Adrenal gland (tissue), 12 donors: ENCODE measurements around the gene ADGRF1. TPM values are rescaled to one million over a fixed set of nuclear protein-coding genes. Genes with fewer than 3 reads are reported as not detected.
A peak's percentile ranks its signal among the peaks of the same experiment; 100 is the strongest.
"Not testable (repeated sequence)": the region's sequence is repeated elsewhere in the genome, so short reads cannot be mapped to it uniquely, and the experiment has no call there.

Experiments used
- DNase-seq, 7 donors: peaks; one replicate each; pipeline ENCODE4 v3.0.0-alpha.2; 2019 to 2020
- H3K27ac ChIP-seq, 5 donors: fragments of 200-600 bp; sonication (generic) in 4 of 5; 1 replicate in 3 of 5; 2 replicates in 2 of 5; pipeline versions ENCODE4 v1.5.1 to v1.8.0; 2016 to 2020; ENCODE audit warnings: mild to moderate bottlenecking in 1 of 5
- H3K27me3 ChIP-seq: fragments of 200-600 bp; 2 replicates; pipeline ENCODE4 v1.8.0; 2021
- H3K36me3 ChIP-seq, 2 donors: fragments of 200-600 bp; replicated peaks in 1 of 2; 1 replicate in 1 of 2; 2 replicates in 1 of 2; pipeline versions ENCODE4 v1.5.1 to v1.8.0; 2018 to 2022
- H3K4me1 ChIP-seq, 2 donors: fragments of 200-600 bp; replicated peaks in 1 of 2; 1 replicate in 1 of 2; 2 replicates in 1 of 2; pipeline versions ENCODE4 v1.5.1 to v1.8.0; 2018 to 2021
- H3K4me3 ChIP-seq, 4 donors: fragments of 200-600 bp; sonication (generic) in 3 of 4; one replicate each; pipeline ENCODE4 v1.5.1; 2016 to 2018
- H3K9me3 ChIP-seq, 3 donors: fragments of 200-600 bp; sonication (generic) in 1 of 3; replicated peaks in 1 of 3; 1 replicate in 2 of 3; 2 replicates in 1 of 3; pipeline versions ENCODE4 v1.5.1 to v1.8.0; 2016 to 2021
- POLR2A ChIP-seq, 2 donors: fragments of 450-650 bp; IDR thresholded peaks; one replicate each; pipeline ENCODE4 v1.6.1; 2017; ENCODE audit warnings: antibody characterized with exemption in 2 of 2, mild to moderate bottlenecking in 2 of 2, moderate library complexity in 1 of 2
- WGBS, 4 donors: extraction: QIAGEN DNeasy Blood & Tissue Kit in 2 of 4; methylation state at CpG; one replicate each; pipeline versions ENCODE4 v1.1.5 to v1.1.7; 2013 to 2017; 5-methylcytosine and 5-hydroxymethylcytosine counted together
- intact Hi-C, 2 donors: fragments of 100-400 bp; cut with DNase I; formaldehyde crosslinking; loops; one replicate each; pipeline versions ENCODE4 v1.14.1 to v1.15.0; 2022 to 2023
- polyA plus RNA-seq, 3 donors: library from polyadenylated mRNA; stranded (reverse); fragments of 200-250 nt in 2 of 3; fragments of 350-450 nt in 1 of 3; fragmentation: Illumina TruSeq in 1 of 3; extraction: RNeasy Lipid Tissue Mini Kit (QIAGEN cat#74804) in 1 of 3; gene quantifications; one replicate each; pipeline ENCODE4 v1.2.3, GENCODE V29; 2013 to 2014
- total RNA-seq, 9 donors: library from RNA; depleted of rRNA in 4 of 9; stranded (reverse); fragments of >200 nt in 4 of 9; fragments of 120-200 nt in 1 of 9; fragmentation: NEBNext Ultra II Directional in 1 of 9; extraction: Animal tissue kit (Norgen Biotek cat#: 25700) in 1 of 9; gene quantifications; one replicate each; pipeline versions ENCODE4 v1.1.0 to v1.2.4, GENCODE V29; 2013 to 2023
- TF ChIP-seq, protein P1 (sequence below), 6 experiments: fragments of 450-650 bp in 4 of 6; fragments of 200-600 bp in 2 of 6; sonication (generic) in 1 of 6; IDR thresholded peaks; 1 replicate in 5 of 6; 2 replicates in 1 of 6; pipeline versions ENCODE4 v1.5.1 to v1.8.0; 2016 to 2021; ENCODE audit warnings: antibody characterized with exemption in 6 of 6, mild to moderate bottlenecking in 2 of 6, moderate library complexity in 1 of 6
- donor health status: healthy with polysubstance abuse.
- donor health status: Bipolar disorder and iron deficiency.
- donor health status: DM: yes; HTN: yes; CAD: no.
- donor health status: DM: no; HTN: no; CAD: no.
- donor health status: DM: no; HTN: no; CAD: no.
- donor health status: DM: yes; HTN: yes; CAD: no.

ADGRF1 gene
- total and polyA plus RNA-seq, 12 donors = under 0.01 to 0.25 (median 0.22) TPM; not detected in 7

DNA sequence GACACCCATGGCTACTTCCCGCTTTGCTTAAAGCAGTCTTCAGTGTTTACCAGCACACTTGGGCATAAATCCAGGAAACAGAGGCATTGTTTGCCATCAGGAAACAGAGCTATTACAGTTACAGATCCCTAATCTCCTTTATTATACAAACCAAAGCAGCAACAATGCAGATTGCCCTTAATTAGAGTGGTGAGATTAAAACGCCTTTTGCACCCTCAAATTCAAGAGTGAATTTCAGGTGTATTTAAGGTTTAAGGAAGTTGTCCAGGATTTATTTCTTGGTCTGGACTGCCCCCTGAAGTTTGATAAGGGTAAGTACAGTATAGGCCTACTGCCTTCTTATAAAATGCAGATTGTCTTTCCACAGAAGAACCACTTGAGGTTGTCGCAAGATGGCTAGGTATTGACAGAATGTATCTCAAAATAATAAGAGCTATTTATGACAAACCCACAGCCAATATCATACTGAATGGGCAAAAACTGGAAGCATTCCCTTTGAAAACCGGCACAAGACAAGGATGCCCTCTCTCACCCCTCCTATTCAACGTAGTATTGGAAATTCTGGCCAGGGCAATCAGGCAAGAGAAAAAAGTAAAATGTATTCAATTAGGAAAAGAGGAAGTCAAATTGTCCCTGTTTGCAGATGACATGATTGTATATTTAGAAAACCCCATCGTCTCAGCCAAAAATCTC lies 51.2 kb downstream of the ADGRF1 start:
- intact Hi-C loops = loop anchor here in 1 of 2 donors (10.0 kb wide), 1 partner anchor 136 kb away; no protein-coding TSS in a partner anchor
- H3K4me1 ChIP-seq = peaks cover 9 to 17% of the 10 kb centered on the region in 2 donors
- H3K36me3 ChIP-seq, H3K27me3 ChIP-seq, H3K9me3 ChIP-seq, H3K4me3 ChIP-seq: not testable (repeated sequence)
- TF ChIP-seq, protein P1, sequence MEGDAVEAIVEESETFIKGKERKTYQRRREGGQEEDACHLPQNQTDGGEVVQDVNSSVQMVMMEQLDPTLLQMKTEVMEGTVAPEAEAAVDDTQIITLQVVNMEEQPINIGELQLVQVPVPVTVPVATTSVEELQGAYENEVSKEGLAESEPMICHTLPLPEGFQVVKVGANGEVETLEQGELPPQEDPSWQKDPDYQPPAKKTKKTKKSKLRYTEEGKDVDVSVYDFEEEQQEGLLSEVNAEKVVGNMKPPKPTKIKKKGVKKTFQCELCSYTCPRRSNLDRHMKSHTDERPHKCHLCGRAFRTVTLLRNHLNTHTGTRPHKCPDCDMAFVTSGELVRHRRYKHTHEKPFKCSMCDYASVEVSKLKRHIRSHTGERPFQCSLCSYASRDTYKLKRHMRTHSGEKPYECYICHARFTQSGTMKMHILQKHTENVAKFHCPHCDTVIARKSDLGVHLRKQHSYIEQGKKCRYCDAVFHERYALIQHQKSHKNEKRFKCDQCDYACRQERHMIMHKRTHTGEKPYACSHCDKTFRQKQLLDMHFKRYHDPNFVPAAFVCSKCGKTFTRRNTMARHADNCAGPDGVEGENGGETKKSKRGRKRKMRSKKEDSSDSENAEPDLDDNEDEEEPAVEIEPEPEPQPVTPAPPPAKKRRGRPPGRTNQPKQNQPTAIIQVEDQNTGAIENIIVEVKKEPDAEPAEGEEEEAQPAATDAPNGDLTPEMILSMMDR (IDR thresholded peaks at IDR 0.05) = peak; percentile 41 to 88 (median 72)
- WGBS, 4 donors = 33 to 42% (median 36%) methylated on average over 6 of the region's 6 CpGs
- DNase-seq = peak in 2 of 7 donors; percentile 11 to 26
- peak overlapping the region in 1 of 5 donors; percentile 70 for H3K27ac ChIP-seq

DNA sequence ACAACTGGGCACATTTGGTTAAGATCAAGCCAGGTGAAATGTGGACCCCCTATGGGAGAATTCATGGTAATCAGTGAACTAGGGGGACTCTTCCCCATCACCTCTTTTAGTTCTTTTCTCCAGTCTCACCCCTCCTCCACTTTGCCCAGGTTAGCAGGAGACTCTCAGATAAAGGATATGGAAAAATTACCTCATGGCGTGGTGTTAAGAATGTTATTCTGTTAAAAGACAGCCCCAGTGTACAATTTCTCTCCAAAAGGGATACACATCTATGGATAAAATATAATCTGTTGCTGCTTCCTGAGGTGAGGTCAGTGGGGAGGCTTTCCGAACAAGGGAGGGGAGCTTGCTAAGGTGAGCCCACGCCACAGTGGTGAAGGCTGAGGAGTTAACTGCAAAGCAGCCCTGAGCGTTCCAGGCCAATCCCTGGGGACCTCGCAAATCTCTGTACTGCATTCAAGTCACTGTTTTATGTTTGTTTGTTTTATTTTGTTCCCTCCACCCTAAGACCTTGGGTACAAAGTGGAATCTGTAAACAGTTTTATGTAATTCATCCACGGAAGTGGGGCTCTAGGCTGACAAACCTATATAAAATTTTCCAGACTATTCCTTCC lies 52.0 kb downstream of the ADGRF1 start:
- Histone ChIP-seq H3K27me3 (no peaks in the 10 kb centered on the region), H3K27ac (peak overlapping the region in 1 of 5 donors; percentile 70), H3K9me3 (no peaks in the 10 kb centered on the region), H3K36me3 (no peaks in the 10 kb centered on the region), H3K4me1 (peaks cover 9 to 17% of the 10 kb centered on the region in 2 donors), H3K4me3 (no peak overlapping the region)
- TF ChIP-seq, protein P1 (IDR thresholded peaks at IDR 0.05) = no peak
- TF ChIP-seq POLR2A (IDR thresholded peaks at IDR 0.05) = no peak
- no peak for DNase-seq
- 37 to 52% (median 44%) methylated on average over 6 of the region's 6 CpGs for WGBS, 4 donors
- intact Hi-C loops = loop anchor here in 1 of 2 donors (10.0 kb wide), 1 partner anchor 135 kb away; no protein-coding TSS in a partner anchor

DNA sequence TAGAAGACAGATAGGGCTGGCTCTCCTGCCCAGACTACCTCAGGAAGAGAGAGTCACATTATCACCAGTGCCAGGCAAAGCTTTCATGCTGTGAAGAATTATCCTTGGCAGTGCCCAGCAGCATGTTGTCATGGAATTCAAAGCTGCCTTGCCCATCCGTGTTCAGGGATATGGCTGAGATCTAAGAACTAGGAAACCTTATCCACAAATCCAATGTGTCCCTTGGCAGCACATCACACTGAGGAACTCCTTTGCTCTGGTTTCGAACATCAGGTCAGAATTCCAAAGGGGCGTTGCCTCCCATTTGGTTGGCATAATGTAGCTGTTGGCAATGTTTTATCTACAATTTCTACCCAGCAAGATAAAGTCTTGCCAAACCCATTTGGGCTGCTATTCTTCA lies 52.7 kb downstream of the ADGRF1 start:
- intact Hi-C loops = loop anchor here in 1 of 2 donors (5.0 kb wide), 1 partner anchor 142 kb away; no protein-coding TSS in a partner anchor
- Histone ChIP-seq H3K27me3 (no peaks in the 10 kb centered on the region), H3K4me1 (peaks cover 9 to 17% of the 10 kb centered on the region in 2 donors), H3K4me3 (no peak overlapping the region), H3K36me3 (no peaks in the 10 kb centered on the region), H3K9me3 (no peaks in the 10 kb centered on the region), H3K27ac (peak overlapping the region in 1 of 5 donors; percentile 13)
- no peak for TF ChIP-seq POLR2A (IDR thresholded peaks at IDR 0.05)
- TF ChIP-seq, protein P1 (IDR thresholded peaks at IDR 0.05) = no peak
- DNase-seq = peak; percentile 22 to 62 (median 29)
- 13 to 27% (median 20%) methylated on average over 3 of the region's 3 CpGs for WGBS, 4 donors

DNA sequence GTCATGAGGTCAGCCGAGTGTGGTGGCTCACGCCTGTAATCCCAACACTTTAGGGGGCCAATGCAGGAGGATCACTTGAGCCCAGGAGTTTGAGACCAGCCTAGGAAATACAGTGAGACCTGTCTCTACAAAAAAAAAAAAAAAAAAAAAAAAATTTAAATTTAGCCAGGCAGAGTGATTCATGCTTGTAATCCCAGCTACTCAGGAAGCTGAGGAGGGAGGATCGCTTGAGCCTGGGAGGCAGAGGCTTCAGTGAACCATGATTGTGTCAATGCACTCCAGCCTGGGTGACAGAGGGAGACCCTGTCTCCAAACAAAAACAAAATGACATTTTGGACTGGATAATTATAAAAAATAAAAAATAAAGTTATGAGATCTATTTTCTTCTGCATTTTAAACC lies 56.2 kb downstream of the ADGRF1 start:
- intact Hi-C loops = loop anchor here in 1 of 2 donors (5.0 kb wide), 1 partner anchor 139 kb away; no protein-coding TSS in a partner anchor
- DNase-seq = no peak
- 60 to 75% (median 68%) methylated on average over 3 of the region's 3 CpGs for WGBS, 4 donors

More for the DNA sequence above, 56.2 kb downstream of the ADGRF1 start:
- H3K4me3 ChIP-seq = no peak overlapping the region
- TF ChIP-seq, protein P1 (IDR thresholded peaks at IDR 0.05) = no peak
- TF ChIP-seq POLR2A (IDR thresholded peaks at IDR 0.05) = no peak
- H3K9me3 ChIP-seq = no peaks in the 10 kb centered on the region
- no peaks in the 10 kb centered on the region for H3K27me3 ChIP-seq
- peaks cover 9 to 15% of the 10 kb centered on the region in 2 donors for H3K4me1 ChIP-seq
- no peaks in the 10 kb centered on the region for H3K36me3 ChIP-seq
- no peak overlapping the region for H3K27ac ChIP-seq
